GM12872 (cell line): ENCODE data around the gene PDLIM1.

Experiments used
- CTCF ChIP-seq: IDR thresholded peaks from 3 replicates; pipeline ENCODE4 v1.5.1; 2011; ENCODE audit warnings: low read depth, mild to moderate bottlenecking, low read length, moderate library complexity; ENCODE audit not compliant: insufficient read depth

Gene PDLIM1

GRCh38 chr10:95242581-95243317 lies 48.1 kb downstream of the PDLIM1 start:
- TF ChIP-seq CTCF, result peak; percentile 74

GRCh38 chr10:95241533-95241932 lies 49.3 kb downstream of the PDLIM1 start:
- TF ChIP-seq CTCF, result no peak

GRCh38 chr10:95240811-95241210 lies 50.0 kb downstream of the PDLIM1 start:
- TF ChIP-seq CTCF, result no peak

- no peak for TF ChIP-seq CTCF
Measured at GRCh38 chr10:95237376-95238170, 53.2 kb downstream of the PDLIM1 start.

- no peak for TF ChIP-seq CTCF
Measured at GRCh38 chr10:95236068-95236903, 54.5 kb downstream of the PDLIM1 start.

GRCh38 chr10:95235676-95236067 lies 55.1 kb downstream of the PDLIM1 start:
- no peak for TF ChIP-seq CTCF

- TF ChIP-seq CTCF, result no peak
Measured at GRCh38 chr10:95234951-95235350, 55.9 kb downstream of the PDLIM1 start.
